ACC112 (cell line): Measurements from ENCODE around the gene GAK.

Experiments used
- H2AFZ ChIP-seq: fragments of 200-600 bp; sonication (generic); one replicate; pipeline ENCODE4 v1.6.0; 2017; ENCODE audit warnings: antibody characterized with exemption, low read length; ENCODE audit not compliant: unreplicated experiment
- H3K27ac ChIP-seq: fragments of 200-600 bp; sonication (generic); 2 replicates; pipeline ENCODE4 v1.5.1; 2014; ENCODE audit warnings: low read depth, mild to moderate bottlenecking, antibody characterized with exemption, low read length, moderate library complexity
- H3K27me3 ChIP-seq: fragments of 200-600 bp; sonication (generic); 2 replicates; pipeline ENCODE4 v1.6.1; 2014; ENCODE audit warnings: mild to moderate bottlenecking, antibody characterized with exemption, low read length, moderate library complexity, mixed read lengths; ENCODE audit not compliant: insufficient read depth
- H3K36me3 ChIP-seq: fragments of 200-600 bp; sonication (generic); 2 replicates; pipeline ENCODE4 v1.6.1; 2016; ENCODE audit warnings: mild to moderate bottlenecking, antibody characterized with exemption, low read length, moderate library complexity, mixed read lengths; ENCODE audit not compliant: insufficient read depth
- H3K4me1 ChIP-seq: fragments of 200-600 bp; sonication (generic); one replicate; pipeline ENCODE4 v1.6.1; 2016; ENCODE audit warnings: low read length, mixed read lengths; ENCODE audit not compliant: insufficient read depth, unreplicated experiment, control insufficient read depth
- H3K4me3 ChIP-seq: fragments of 200-600 bp; sonication (generic); 2 replicates; pipeline ENCODE4 v1.5.1; 2014; ENCODE audit warnings: mild to moderate bottlenecking, low read depth, low read length
- H3K79me2 ChIP-seq: fragments of 200-600 bp; sonication (generic); one replicate; pipeline ENCODE4 v1.6.0; 2016; ENCODE audit warnings: low read length; ENCODE audit not compliant: control insufficient read depth, unreplicated experiment, insufficient read depth

Gene GAK

DNA sequence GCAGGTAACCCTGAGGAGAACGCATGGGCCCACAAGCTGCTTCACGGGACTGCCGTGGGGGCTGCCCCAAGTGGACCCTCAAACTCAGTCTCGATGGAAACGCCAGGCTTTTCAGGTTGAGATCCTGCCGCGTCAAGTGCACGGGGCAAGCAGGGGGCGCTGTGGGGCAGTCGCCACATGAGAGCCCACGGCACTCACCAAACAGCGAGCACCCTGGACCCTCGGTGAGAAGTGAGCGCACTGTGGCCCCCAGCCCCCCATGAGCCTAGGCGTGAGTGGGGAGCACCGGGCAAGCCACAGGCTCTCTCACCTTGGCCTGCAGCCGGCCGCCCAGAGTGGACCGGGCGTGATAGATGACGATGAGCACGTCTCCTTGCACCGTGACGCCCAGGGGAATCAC is 55.3 kb downstream of the GAK start:
- Histone ChIP-seq H3K4me3 (no peak overlapping the region), H3K79me2 (no peaks in the 10 kb centered on the region), H3K27ac (no peak overlapping the region), H3K36me3 (peaks cover 19% of the 10 kb centered on the region; the same call in 1 of the 2 replicates), H3K27me3 (no peaks in the 10 kb centered on the region), H3K4me1 (no peaks in the 10 kb centered on the region), H2AFZ (no peak overlapping the region)

DNA sequence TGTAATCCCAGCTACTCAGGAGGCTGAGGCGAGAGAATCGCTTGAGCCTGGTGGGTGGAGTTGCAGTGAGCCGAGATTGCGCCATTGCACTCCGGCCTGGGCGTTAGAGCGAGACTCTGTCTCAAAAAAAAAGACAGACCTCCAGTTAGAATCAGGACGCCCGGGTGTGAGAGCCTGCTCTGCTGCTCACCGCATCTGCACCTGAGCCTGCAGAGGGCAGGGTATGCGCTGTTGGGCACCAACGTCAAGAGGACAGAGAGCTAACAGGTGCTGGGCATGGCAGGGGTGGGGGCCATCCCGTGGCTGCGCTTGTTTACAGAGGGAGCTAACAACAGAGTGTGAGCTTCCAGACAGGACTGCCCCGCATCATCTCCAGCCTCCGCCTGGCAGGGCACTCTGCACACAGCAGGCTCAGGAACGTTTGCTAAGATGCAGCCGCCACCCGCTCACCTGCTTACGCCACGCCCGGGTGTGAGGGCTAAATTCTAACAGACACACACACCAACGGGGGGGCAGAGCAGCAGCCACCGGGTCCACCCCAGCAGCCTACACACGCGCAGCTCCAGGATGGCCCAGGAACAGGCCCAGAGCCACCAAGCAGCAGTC is 56.2 kb downstream of the GAK start:
- Histone ChIP-seq H3K79me2 (no peaks in the 10 kb centered on the region), H2AFZ (no peak overlapping the region), H3K4me3 (no peak overlapping the region), H3K27me3 (no peaks in the 10 kb centered on the region), H3K27ac (no peak overlapping the region), H3K36me3 (peaks cover 24% of the 10 kb centered on the region; the same call in 1 of the 2 replicates), H3K4me1 (no peaks in the 10 kb centered on the region)

DNA sequence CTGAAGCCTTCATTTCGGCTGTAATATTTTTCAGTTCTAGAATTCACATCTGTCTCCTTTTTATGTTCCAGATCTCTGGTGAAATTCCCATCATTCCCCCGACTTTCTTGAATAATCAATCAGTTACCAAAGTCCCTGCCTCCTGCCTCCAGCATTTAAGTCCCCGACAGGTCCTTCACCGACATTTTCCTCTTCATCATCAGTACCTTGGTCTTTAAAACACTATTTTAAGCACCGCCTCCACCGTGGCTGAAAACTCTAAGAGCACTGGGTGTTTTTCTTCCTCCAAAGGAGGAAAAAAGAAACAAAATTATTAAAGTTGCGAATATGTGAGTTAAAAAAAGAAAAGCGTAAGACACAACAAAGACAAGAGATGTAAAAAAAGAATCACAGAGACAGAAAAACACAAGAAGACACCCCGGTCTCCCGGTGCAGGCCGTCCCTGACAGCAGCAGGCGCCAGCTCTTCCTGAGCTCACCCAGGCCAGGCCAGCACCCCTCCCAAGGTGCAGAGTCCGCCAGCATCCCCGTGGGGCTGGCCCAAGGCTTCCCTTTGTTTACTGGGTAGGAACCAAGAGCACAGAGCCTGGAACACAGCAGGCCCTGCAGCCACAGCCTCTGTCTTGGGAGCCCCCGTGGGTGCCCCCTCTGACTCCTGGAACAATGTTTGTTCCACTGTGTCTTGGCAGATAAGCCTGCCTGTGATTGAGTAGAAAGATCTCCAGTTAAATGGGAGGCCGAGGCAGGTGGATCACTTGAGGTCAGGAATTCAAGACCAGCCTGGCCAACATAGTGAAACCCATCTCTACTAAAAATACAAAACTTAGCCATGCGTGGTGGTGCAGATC is 56.9 kb downstream of the GAK start:
- Histone ChIP-seq H3K4me1 (no peaks in the 10 kb centered on the region), H3K27me3 (no peaks in the 10 kb centered on the region), H3K4me3 (no peak overlapping the region), H3K79me2 (no peaks in the 10 kb centered on the region), H3K36me3 (peaks cover 29% of the 10 kb centered on the region; the same call in 1 of the 2 replicates), H2AFZ (no peak overlapping the region), H3K27ac (no peak overlapping the region)

DNA sequence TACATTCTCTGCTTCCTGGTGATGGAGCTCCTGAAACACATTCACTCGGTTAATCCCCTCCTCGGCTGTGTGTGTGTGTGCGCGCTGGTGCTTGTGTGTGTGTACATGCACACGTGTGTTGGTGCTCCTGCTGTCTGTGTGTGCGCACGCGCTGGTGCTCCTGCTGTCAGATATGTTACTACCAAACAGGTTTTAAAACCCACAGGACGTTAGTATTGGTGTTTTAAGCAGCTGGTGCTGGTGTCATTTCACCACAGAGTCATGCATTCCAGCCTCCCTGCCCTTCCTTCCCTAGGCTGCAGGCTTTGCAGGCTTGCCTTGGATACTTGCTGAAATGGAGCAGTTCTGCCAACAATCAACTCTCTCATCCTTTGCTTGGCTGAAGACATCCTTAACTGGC is 58.1 kb downstream of the GAK start:
- Histone ChIP-seq H2AFZ (no peak overlapping the region), H3K27ac (no peak overlapping the region), H3K27me3 (no peaks in the 10 kb centered on the region), H3K4me1 (no peaks in the 10 kb centered on the region), H3K36me3 (peaks cover 31% of the 10 kb centered on the region; the same call in 1 of the 2 replicates), H3K4me3 (no peak overlapping the region), H3K79me2 (no peaks in the 10 kb centered on the region)

DNA sequence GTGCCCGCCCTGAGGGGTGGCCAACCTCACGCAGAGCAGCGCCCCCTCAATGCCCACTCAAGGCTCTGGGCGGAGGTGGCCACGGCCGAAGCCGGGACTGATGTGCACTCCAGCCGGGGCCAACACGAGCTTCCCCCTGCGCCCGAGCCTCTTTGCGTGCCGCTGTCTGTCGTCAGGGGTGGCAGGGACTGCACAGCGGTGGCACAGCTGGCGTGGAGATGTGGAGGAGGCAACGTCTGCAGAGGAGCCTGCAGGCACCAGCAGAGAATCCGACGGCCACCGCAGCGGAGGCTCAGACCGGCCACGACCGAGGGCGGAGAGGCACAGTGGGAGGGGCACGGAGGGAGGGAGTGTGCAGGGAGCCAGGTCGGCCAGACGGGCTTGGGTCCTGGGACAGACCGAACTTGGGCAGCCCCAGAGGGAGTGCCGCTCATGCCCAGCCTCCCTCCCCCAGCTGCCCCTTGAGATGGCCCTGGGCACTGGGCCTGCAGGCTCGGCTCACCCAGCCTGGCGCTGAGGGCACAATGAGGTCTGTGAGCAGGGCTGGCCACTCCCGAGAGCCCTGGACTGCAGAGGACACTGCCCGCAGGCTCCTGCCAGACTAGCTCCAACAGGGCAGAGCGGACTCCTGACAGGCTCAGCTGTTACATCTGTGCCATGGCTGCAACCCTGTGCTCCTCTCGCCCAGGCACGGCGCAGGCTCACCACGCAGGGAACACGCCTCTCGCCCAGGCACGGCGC is 59.7 kb downstream of the GAK start:
- H2AFZ ChIP-seq = no peak overlapping the region
- no peaks in the 10 kb centered on the region for H3K4me1 ChIP-seq
- H3K79me2 ChIP-seq = no peaks in the 10 kb centered on the region
- H3K4me3 ChIP-seq = no peak overlapping the region
- no peaks in the 10 kb centered on the region for H3K27me3 ChIP-seq
- H3K36me3 ChIP-seq = peaks cover 31% of the 10 kb centered on the region; the same call in 1 of the 2 replicates
- H3K27ac ChIP-seq = no peak overlapping the region

DNA sequence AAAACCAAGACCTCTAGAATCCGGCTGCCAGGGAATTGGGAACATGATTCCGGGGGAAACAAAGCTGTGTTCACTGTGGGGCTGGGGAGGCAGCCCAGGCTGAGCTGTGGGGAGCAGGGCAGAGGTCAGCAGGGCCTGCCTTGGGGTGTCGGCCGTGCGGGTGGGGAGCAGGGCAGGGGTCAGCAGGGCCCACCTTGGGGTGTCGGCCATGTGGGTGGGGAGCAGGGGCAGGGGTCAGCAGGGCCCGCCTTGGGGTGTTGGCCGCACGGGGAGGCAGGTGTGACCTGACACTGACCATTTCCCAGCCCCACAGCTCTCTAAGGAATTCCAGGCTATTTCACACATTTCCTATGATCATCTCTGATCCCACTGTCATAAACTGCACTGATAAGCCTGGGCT is 60.6 kb downstream of the GAK start:
- H3K4me3 ChIP-seq = no peak overlapping the region
- no peaks in the 10 kb centered on the region for H3K4me1 ChIP-seq
- no peak overlapping the region for H2AFZ ChIP-seq
- no peaks in the 10 kb centered on the region for H3K79me2 ChIP-seq
- H3K36me3 ChIP-seq = peaks cover 26% of the 10 kb centered on the region; the same call in 1 of the 2 replicates
- H3K27ac ChIP-seq = no peak overlapping the region
- H3K27me3 ChIP-seq = no peaks in the 10 kb centered on the region

DNA sequence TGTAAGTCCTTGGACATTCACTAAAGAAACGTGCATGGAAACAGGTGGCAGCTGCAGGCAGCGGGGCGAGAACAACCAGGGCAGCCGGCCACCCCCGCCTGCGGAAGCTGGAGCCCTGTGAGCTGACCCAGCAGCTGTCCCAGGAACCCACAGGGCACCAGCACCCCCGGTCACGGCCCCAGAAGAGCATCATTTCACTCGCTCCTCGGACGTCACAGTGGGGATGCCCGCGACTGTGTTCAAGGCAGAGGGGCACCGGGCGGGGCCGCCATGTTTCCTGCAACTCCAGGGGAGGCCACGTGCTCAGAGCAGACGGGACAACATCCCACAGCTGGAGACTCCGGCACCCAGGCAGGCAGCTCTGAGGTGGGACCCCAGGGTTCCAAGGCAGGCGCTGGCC is 61.2 kb downstream of the GAK start:
- Histone ChIP-seq H3K4me3 (no peak overlapping the region), H3K79me2 (no peaks in the 10 kb centered on the region), H3K36me3 (peaks cover 26% of the 10 kb centered on the region; the same call in 1 of the 2 replicates), H3K27me3 (no peaks in the 10 kb centered on the region), H3K27ac (no peak overlapping the region), H2AFZ (no peak overlapping the region), H3K4me1 (no peaks in the 10 kb centered on the region)

DNA sequence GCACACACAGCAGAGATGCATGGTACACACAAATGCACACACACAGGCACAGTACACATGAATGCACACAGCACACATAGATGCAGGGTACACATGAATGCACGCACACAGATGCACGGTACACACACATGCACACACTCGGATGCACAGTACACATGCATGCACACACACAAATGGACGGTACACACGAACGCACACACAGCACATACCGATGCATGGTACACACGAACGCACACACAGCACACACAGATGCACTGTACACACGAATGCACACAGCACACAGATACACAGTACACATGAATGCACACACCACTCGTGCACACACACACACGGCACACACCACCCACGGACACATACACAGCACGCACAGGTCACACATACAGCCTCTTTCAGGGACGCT is 62.3 kb downstream of the GAK start:
- Histone ChIP-seq H3K36me3 (peaks cover 24% of the 10 kb centered on the region; the same call in 1 of the 2 replicates), H2AFZ (no peak overlapping the region), H3K4me3 (no peak overlapping the region), H3K27ac (no peak overlapping the region), H3K27me3 (no peaks in the 10 kb centered on the region), H3K4me1 (no peaks in the 10 kb centered on the region), H3K79me2 (no peaks in the 10 kb centered on the region)

DNA sequence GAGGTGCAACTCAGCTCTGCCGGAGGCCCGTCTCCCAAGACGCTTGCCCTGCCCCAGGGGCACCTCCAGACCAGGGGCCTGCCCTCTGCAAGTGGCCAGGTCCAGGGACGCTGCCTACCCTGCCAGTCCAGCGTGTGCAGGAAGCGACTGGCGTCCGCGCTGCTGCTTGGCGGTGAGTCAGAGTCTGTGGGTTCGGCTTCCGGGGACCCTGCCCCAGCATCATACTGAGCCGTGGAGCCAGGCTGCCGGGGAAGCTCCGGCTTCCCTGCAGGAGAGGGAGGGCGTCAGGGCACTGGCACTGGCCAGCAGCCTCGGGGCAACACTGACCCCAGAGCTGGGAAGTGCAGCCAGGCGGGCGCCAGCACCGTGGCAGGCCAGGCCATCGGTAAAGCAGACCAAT is 63.7 kb downstream of the GAK start:
- Histone ChIP-seq H3K36me3 (peaks cover 20% of the 10 kb centered on the region; the same call in 1 of the 2 replicates), H3K27ac (no peak overlapping the region)

DNA sequence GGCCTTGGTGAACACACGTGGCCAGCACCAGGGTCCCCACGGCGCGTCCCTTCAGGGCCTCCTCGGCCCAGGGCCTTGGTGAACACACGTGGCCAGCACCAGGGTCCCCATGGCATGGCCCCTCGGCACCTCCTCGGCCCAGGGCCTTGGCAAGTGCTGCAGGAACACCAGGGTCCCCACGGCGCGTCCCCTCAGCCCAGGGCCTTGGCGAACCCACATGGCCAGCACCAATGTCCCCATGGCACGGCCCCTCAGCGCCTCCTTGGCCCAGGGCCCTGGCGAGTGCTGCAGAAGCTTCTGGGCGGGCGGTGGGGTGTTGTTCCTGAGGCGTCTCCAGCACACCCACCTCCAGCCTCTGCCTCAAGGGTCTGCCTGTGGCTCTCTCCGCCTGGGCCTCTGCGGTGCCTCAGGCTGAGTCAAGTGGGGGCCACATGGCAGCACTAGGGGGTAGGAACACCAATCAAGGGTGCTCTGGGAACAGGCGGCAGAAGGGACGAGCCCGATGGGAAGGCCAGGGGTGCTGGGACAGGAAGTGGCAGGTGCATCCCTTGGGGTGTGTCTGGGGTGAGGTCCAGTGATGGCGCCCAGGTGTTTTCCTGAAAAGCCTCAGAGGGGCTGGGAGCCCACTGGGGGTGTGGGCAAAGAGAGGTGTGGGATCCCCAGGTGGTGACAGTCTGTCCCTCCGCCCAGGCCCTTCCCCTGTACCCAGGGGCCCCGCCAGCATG is 64.4 kb downstream of the GAK start:
- H3K79me2 ChIP-seq = no peaks in the 10 kb centered on the region
- no peak overlapping the region for H3K27ac ChIP-seq
- H2AFZ ChIP-seq = no peak overlapping the region
- H3K4me1 ChIP-seq = no peaks in the 10 kb centered on the region
- no peaks in the 10 kb centered on the region for H3K27me3 ChIP-seq
- H3K36me3 ChIP-seq = peaks cover 27% of the 10 kb centered on the region
- H3K4me3 ChIP-seq = no peak overlapping the region

More for the DNA sequence above, 63.7 kb downstream of the GAK start:
- H3K79me2 ChIP-seq = no peaks in the 10 kb centered on the region
- no peak overlapping the region for H2AFZ ChIP-seq
- no peaks in the 10 kb centered on the region for H3K27me3 ChIP-seq
- no peaks in the 10 kb centered on the region for H3K4me1 ChIP-seq
- no peak overlapping the region for H3K4me3 ChIP-seq
